ENCODE measurements around the gene CFAP74.

DNA sequence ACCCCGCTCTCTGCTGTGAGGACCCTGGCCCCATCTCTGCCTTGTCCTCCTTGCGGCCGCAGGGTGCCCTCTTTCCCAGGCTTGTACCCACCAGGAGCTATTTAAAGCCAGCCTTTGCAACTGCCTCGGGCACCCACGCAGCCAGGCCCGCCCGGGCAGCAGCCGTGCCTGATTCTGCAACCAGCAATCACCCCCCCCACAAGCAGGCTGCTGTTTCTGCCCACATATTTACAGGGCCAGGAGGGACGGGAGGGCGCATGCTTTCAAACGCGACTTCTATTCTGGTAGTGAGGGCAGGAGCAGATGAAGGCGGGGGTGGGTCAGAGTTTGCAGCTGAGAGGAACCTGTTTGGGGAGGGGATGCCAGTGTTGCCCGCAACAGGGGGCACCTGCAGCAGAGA, 29.2 kb upstream of the CFAP74 start:
- TF ChIP-seq, protein P1, sequence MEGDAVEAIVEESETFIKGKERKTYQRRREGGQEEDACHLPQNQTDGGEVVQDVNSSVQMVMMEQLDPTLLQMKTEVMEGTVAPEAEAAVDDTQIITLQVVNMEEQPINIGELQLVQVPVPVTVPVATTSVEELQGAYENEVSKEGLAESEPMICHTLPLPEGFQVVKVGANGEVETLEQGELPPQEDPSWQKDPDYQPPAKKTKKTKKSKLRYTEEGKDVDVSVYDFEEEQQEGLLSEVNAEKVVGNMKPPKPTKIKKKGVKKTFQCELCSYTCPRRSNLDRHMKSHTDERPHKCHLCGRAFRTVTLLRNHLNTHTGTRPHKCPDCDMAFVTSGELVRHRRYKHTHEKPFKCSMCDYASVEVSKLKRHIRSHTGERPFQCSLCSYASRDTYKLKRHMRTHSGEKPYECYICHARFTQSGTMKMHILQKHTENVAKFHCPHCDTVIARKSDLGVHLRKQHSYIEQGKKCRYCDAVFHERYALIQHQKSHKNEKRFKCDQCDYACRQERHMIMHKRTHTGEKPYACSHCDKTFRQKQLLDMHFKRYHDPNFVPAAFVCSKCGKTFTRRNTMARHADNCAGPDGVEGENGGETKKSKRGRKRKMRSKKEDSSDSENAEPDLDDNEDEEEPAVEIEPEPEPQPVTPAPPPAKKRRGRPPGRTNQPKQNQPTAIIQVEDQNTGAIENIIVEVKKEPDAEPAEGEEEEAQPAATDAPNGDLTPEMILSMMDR (IDR thresholded peaks at IDR 0.05; ENCODE audit: borderline replicate concordance, extremely low read depth, low read length, poor library complexity, severe bottlenecking): no peak
- TF ChIP-seq EZH2 (IDR thresholded peaks at IDR 0.05; ENCODE audit: borderline replicate concordance, low read depth, low read length, severe bottlenecking): no peak

All from DND-41 (cell line).